Measurements from ENCODE around the gene AKT1S1.
A peak's percentile ranks its signal among the peaks of the same experiment; 100 is the strongest.

AKT1S1 gene

GRCh38 chr19:49840321-49840720 lies 36.8 kb downstream of the AKT1S1 start:
- no peak overlapping the region for H3K27ac ChIP-seq
- ChIA-PET CTCF (no interaction called here), POLR2A (ENCODE audit: low non-redundant PET) (no interaction called here)
- no peak for DNase-seq (ENCODE audit: low spot score)
- TF ChIP-seq CTCF (conservative IDR thresholded peaks at IDR 0.05; ENCODE audit: low read depth) = no peak

- ChIA-PET CTCF (interaction anchor here (0.6 kb wide), 1 partner anchor 545 kb away, joined by 3 read pairs; no protein-coding TSS in a partner anchor), POLR2A (ENCODE audit: low non-redundant PET) (no interaction called here)
- no peak for DNase-seq (ENCODE audit: low spot score)
- no peak for TF ChIP-seq CTCF (conservative IDR thresholded peaks at IDR 0.05; ENCODE audit: low read depth)
- no peak overlapping the region for H3K27ac ChIP-seq
These were observed 37.4 kb downstream of the AKT1S1 start for GRCh38 chr19:49839713-49840112.

DNA sequence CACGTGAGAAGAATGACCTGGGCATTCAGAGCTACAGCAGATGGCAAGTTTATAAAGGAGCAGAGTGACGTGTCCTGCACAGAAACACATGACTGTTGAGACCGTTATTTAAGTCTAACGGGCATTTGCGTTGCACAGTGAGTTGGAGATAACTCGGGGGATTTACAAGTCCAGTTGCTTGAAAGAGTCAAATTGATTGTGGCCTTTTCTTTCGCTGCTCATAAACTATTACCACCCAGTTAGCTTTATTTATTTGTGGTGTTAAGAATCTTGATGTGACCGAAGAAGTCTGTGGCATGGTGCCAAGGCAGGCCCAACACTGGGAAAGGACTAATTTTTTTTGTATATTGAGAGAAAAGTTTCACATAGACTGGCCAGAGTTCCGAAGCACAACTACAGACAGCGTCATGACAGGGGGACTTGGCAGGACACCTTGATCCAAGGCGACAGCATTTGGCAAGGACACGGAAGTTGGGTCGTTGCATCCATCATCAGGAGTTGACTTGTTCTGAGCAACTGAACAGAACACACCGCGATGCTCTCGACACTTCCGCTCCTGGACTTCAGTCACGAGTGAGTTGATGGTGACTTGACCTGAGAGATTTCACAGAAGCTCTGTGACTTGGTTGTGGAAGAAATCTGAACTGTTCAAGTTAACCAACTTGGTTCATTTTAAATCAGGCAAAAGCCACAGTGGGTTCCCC lies 38.1 kb downstream of the AKT1S1 start:
- CTCF ChIA-PET = interaction anchor here (0.6 kb wide), 1 partner anchor 544 kb away, joined by 3 read pairs; no protein-coding TSS in a partner anchor
- no peak overlapping the region for H3K27ac ChIP-seq
- TF ChIP-seq CTCF (conservative IDR thresholded peaks at IDR 0.05; ENCODE audit: low read depth) = no peak
- no peak for DNase-seq (ENCODE audit: low spot score)
- POLR2A ChIA-PET (ENCODE audit: low non-redundant PET) = interaction anchor here (0.6 kb wide), 1 partner anchor 20 kb away, joined by 10 read pairs; no protein-coding TSS in a partner anchor

GRCh38 chr19:49837425-49837824 lies 39.7 kb downstream of the AKT1S1 start:
- POLR2A ChIA-PET (ENCODE audit: low non-redundant PET) = no interaction called here
- no peak for TF ChIP-seq CTCF (conservative IDR thresholded peaks at IDR 0.05; ENCODE audit: low read depth)
- H3K27ac ChIP-seq = peak overlapping the region; percentile 11; the same call in 1 of the 2 replicates
- CTCF ChIA-PET = no interaction called here
- DNase-seq (ENCODE audit: low spot score) = no peak

DNA sequence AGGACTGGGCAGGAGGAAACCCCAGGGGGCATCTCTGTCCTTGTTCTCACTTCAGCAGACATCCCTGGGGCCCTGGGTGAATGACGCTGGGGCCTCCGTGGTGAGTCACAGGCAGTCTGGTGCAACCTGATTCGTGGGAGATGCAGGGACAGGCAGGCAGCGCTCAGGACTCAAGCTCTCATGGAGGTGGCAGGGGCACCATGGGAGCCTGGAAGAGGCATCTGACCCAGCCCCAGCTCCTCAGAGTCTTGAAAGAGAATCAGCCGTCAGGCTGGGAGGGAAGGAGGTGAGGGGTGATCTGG lies 40.2 kb downstream of the AKT1S1 start:
- CTCF ChIA-PET = interaction anchor here (0.6 kb wide), 1 partner anchor 29 kb away, joined by 3 read pairs; no protein-coding TSS in a partner anchor
- TF ChIP-seq CTCF (conservative IDR thresholded peaks at IDR 0.05; ENCODE audit: low read depth) = no peak
- H3K27ac ChIP-seq = peak overlapping the region; percentile 11; the same call in 1 of the 2 replicates
- no peak for DNase-seq (ENCODE audit: low spot score)
- POLR2A ChIA-PET (ENCODE audit: low non-redundant PET) = no interaction called here

GRCh38 chr19:49836176-49837008 lies 40.8 kb downstream of the AKT1S1 start:
- peak overlapping the region; percentile 11; the same call in 1 of the 2 replicates for H3K27ac ChIP-seq
- POLR2A ChIA-PET (ENCODE audit: low non-redundant PET) = no interaction called here
- no peak for TF ChIP-seq CTCF (conservative IDR thresholded peaks at IDR 0.05; ENCODE audit: low read depth)
- no peak for DNase-seq (ENCODE audit: low spot score)
- CTCF ChIA-PET = interaction anchor here (0.5 to 0.6 kb wide), 2 partner anchors 26 to 30 kb away, joined by 3 to 4 read pairs; no protein-coding TSS in a partner anchor

Data from RWPE1 (cell line).